Activated CD4-positive, CD25-positive, alpha-beta regulatory T cell treated with anti-CD3 and anti-CD28 coated beads, Interleukin-2, amount 50 U/mL, for 72 hours (primary cell): ENCODE data around the gene ZNF563.
"Not testable (repeated sequence)": the region's sequence is repeated elsewhere in the genome, so short reads cannot be mapped to it uniquely, and the experiment has no call there.

Experiments used
- DNase-seq: peaks from one replicate; pipeline ENCODE4 v3.0.0; 2021

The ZNF563 gene

GRCh38 chr19:12333162-12334159 lies at the start of gene ZNF563:
Gene ZNF563, minus strand, starts transcription at chr19:12333633. Its CDS starts 151 bp downstream, at chr19:12333482.
- peak; percentile 98 for DNase-seq

DNA sequence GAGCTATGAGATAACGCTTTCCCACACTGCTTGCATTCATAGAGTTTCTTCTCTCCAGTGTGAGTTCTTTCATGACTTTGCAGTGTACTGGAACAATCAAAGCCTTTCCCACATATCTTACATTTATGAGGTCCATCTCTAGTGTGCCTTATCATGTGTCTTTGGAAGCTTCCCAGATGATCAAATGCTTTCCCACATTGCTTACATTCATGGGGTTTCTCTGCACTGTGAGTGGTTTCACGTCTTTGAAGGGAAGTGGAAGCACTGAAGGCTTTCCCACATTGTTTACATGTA lies 47.0 kb upstream of the ZNF563 start:
- DNase-seq, result no peak

DNA sequence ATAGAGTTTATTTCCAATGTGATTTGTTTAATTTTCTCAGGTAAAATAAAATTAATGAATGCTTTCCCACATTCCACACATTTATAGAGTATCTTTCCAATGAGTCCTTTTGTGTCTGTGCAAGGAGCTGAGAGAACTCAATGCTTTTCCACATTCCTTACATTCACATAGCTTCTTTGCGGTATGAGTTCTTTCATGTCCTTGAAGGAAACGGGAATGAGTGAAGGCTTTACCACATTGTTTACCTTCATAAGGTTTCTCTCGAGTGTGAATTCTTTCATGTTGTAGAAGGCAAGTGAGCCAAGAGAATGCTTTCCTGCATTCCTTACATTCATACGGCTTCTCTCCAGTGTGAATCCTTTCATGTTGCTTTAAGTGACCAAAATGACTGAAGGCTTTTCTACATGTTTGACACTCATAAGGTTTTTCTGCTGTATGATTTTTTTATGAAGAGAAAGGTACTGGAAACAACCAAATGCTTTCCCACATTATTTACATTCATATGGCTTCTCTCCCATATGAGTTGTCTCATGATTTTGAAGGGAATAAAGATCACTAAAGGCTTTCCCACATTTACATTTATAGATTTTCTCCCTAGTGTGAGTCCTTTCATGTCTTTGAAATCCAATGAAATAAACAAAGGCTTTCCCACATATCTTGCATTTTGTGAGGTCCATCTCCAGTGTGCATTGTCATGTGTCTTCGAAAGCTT lies 46.5 kb upstream of the ZNF563 start:
- DNase-seq, result no peak

DNA sequence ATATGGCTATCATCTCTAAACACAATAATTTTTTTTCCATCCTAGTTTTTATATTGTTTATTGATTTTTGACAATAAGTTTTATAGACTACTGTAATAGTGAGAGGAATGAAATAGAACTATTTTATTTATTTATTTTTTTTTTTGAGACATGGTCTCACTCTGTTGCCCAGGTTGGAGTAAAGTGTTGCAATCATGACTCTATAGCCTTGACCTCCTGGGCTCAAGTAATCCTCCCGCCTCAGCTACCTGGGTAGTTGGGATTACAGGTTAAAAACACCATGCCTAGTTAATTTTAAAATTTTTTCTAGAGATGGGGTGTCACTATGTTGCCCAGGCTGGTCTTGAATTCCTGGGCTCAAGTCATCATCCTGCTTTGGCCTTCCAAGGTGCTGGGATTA lies 40.6 kb upstream of the ZNF563 start:
- DNase-seq, result no peak

- peak; percentile 74 for DNase-seq
These were observed 32.1 kb upstream of the ZNF563 start, which contains the start of gene ZNF442 for GRCh38 chr19:12365236-12366162. Gene ZNF442, minus strand, starts transcription at chr19:12365683. Its CDS starts 2,052 bp downstream, at chr19:12363631.

DNA sequence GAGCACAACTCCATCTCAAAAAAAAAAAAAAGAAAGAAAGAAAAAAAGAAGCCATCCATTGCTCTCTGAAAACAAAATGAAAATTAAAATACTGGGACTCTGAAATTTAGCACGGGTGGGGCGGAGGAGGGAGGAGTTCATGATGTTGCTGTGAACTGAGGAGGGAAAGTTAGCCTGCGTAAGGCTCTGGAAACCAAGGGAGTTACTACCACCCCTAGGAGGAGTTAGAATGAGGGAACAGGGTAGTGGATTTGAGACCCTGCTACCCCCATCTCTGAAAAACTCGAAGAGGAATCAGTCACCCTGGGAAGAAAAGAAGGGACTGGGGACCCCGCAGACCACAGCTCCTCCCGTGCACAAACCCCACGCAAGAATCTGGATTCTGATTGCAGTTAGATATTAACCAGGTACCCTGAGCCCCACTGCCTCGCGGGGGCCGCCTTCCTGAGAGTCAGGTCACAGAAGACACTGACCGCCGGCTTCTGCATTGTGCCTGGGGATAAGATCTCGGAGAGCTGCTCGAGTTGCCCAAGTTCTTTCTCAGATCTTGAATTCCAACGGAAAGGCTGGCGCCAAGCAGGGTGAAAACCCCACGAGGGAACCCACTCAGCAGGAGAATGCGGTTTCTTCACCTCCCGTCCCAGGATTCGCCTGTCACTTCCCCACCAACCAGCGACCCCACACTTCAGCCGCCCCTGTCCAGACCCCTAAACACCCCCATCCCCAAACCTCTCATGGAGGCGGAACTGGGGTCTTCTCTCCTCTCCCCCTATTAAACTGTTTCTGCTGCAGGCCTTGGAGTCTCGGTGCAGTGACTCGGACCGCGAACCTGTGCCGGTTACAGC lies 31.2 kb upstream of the ZNF563 start:
- DNase-seq, result no peak

- not testable (repeated sequence) for DNase-seq
These were observed 28.8 kb upstream of the ZNF563 start for GRCh38 chr19:12362236-12362635.

DNA sequence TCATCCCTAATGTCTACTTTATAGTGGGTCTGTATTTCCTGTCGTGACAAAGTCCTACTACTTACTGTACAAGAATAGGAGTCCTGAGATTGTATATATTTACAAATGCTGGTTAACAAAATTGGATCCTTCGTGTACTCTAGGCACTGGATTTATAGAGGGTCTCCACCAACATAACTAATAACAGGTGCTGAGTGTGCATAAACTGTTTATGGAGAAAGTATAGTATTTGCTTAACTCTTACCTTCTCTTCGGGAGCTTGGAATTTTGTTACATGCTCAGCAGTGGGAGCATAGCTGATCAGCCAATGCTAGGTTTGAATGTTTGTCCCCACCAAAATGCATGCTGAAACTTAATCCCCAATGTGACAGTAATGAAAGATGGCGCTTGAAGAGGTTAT lies 19.9 kb upstream of the ZNF563 start:
- DNase-seq, result no peak

DNA sequence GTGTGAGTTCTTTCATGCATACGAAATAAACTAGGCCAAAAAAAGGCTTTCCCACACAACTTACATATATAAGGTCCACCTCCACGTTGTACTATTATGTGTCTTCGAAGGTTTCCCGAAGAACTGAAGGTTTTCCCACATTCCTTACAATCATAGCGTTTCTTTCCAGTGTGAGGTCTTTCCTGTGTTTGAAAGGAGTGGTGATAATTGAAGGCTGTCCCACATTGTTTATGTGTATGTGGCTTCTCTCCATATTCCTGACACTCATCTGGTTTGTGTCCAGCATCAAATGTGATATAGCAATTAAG lies 17.4 kb upstream of the ZNF563 start:
- no peak for DNase-seq

- DNase-seq, result no peak
These were observed 16.9 kb upstream of the ZNF563 start for GRCh38 chr19:12350185-12350889.

DNA sequence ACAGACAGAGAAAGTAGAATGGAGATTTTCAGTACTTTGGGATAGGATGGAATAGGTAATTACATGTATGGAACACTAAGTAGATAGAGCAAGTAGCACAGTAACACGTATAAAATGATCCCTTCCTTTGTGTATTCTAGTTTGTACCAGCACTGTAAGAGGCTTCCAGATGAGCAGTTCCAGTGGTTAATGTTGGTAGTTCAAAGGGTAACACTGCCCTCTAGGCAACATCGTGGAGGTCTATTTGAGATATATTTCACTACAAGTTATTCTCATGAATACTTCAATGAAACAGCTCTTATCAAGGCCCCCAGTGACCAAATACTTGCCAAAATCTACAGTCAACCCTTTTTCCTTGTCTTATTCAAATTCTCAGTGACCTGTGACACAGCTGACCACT lies 13.5 kb upstream of the ZNF563 start:
- DNase-seq, result no peak

DNA sequence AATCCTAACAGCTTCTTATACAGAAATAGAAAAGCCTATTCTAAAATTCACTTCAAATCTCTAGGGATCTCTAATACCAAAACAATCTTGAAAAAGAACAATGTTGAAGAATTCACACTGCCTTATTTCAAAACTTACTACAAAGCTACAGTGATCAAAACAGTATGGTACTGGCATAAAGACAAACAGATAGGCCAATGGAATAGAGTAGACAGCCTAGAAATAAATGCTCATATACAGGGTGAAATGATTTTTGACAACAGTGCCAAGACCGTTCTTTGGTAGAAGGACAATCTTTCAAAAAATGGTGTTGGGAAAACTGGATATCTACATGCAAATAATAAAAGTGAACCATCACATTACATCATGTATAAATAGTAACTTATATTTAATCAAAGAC lies 11.8 kb upstream of the ZNF563 start:
- DNase-seq, result no peak

GRCh38 chr19:12331211-12331941 lies 2.1 kb downstream of the ZNF563 start:
- peak; percentile 78 for DNase-seq

- no peak for DNase-seq
These were observed 3.1 kb downstream of the ZNF563 start for GRCh38 chr19:12330340-12330739.

- DNase-seq, result no peak
These were observed 7.7 kb downstream of the ZNF563 start for GRCh38 chr19:12325690-12326089.

GRCh38 chr19:12318782-12319413 lies 14.5 kb downstream of the ZNF563 start:
- no peak for DNase-seq

DNA sequence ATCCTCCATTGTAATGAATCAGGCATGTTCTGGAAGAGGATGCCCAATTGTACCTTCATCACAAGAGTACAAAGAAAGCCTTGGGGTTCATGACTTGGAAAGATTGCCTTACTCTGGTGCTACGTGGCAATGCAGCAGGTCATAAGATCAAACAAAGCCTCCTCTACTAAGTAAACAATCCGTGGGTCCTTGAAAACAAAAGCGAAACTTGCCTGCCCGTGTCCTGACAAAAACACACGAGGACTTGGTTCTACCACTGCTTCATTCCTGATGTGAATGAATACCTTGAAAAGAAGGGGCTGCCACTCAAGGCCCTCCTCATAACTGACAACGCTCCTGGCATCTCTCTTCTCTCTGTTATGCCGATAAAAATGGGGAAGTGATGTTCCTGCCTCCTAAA lies 18.9 kb downstream of the ZNF563 start:
- DNase-seq, result no peak

DNA sequence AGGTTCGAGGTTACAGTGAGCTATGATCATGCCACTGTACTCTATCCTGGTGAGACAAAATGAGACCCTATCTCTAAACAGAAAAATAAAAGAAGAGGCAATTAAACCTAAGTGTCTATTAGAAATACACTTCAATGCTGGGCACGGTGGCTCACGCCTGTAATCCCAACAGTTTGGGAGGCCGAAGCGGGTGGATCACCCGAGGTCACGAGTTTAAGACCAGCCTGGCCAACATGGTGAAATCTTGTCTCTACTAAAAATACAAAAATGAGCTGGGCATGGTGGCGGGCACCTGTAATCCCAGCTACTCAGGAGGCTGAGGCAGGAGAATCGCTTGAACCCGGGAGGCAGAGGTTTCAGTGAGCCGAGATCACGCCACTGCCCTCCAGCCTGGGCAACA lies 24.5 kb downstream of the ZNF563 start:
- DNase-seq, result not testable (repeated sequence)

- no peak for DNase-seq
These were observed 38.2 kb downstream of the ZNF563 start for GRCh38 chr19:12295191-12295590.
